ENCODE data around the gene MORN5.
A peak's percentile ranks its signal among the peaks of the same experiment; 100 is the strongest.

The MORN5 gene

GRCh38 chr9:122122903-122123632 lies 36.6 kb upstream of the MORN5 start:
- DNase-seq, result peak in 41 of 42 donors; percentile 57 to 93 (median 82)
- intact Hi-C loops (cut with DNase I), result loop anchor here (10.0 kb wide), 1 partner anchor 692 kb away; no protein-coding TSS in a partner anchor

DNA sequence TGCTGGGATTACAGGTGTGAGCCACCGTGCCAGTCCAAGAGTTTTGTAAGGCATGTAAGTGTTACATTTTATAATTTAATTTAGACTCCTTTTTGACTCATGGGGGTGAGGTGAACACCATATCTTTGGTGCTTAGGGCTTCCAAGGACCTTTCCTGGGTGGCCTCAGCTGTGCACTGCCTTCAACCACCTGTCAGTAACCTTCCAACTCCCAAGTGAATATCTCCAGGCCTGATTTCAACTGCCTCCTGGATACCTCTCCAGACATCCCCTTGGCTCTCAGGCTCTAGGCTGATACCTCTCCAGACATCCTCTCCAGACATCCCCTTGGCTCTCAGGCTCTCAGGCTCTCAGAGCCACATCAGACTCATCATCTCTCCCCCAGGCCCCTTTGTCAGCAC lies 35.7 kb upstream of the MORN5 start:
- intact Hi-C loops (cut with DNase I), result loop anchor here (2.0 to 10.0 kb wide), 3 partner anchors 25 to 691 kb away; no protein-coding TSS in a partner anchor
- DNase-seq, result peak in 1 of 42 donors; percentile 0

- no peak for DNase-seq
- intact Hi-C loops (cut with DNase I), result loop anchor here (2.0 to 10.0 kb wide), 3 partner anchors 26 to 690 kb away; no protein-coding TSS in a partner anchor
Observed at GRCh38 chr9:122124528-122124927, 35.2 kb upstream of the MORN5 start.

DNA sequence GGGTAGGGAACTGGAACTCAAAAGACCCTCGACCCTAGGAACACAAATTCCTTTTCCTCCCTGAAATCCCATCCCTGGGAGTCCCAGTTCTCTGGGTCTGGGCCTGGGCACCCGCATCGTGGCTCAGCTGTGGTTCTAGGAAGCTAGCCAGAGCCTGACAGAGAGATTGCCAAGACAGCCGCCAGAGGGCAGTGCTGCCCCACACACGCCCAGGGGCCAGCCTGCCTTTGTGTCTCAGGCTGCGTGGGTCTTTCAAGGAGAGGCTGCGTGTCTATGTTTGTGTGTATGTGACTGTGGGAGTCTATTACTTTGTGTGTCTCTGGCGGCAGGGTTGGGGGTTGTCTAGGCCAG lies 34.6 kb upstream of the MORN5 start:
- DNase-seq, result peak; percentile 80 to 95 (median 91)
- intact Hi-C loops (cut with DNase I), result loop anchor here (2.0 to 10.0 kb wide), 3 partner anchors 26 to 690 kb away; no protein-coding TSS in a partner anchor

DNA sequence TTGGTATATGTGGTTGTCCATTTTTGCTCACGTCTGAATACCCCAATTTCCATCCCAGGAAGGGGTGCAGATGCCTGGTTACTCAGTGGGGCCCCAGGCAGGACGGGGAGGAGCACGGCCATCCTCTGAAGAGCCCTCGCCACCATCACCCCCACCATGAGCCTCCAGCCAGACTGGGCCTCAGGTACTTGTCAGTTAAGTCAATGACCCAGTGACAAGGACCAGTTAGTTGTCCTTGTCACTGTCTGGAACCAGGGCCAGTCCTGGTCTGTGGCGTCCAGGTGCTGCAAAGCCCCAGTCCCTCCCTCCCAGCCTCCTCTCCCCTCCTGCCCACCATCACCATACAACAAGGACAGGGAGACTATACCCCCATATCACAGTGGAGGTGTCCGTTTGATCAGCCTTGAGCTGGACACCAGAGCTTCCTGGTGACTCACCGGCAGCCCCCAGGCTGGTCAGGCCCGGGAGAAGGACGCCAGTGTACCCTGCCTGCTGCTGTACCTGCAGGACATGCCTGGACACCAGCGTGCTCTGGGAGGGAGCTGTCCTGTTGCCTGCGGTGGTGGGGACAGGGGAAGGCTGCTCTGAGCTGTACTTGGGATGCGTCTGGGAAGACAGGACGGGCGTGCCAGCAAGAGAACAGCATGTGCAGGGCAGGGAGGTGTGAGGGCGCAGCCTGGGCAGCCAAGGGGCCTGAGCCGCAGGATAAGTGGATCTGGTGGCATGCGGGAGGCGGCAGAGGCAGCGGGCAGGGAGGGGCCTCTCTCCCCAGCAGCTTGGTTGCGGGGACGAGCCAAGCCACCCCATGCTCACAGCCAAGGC lies 34.0 kb upstream of the MORN5 start:
- peak in 5 of 42 donors; percentile 4 to 32 (median 30) for DNase-seq

DNA sequence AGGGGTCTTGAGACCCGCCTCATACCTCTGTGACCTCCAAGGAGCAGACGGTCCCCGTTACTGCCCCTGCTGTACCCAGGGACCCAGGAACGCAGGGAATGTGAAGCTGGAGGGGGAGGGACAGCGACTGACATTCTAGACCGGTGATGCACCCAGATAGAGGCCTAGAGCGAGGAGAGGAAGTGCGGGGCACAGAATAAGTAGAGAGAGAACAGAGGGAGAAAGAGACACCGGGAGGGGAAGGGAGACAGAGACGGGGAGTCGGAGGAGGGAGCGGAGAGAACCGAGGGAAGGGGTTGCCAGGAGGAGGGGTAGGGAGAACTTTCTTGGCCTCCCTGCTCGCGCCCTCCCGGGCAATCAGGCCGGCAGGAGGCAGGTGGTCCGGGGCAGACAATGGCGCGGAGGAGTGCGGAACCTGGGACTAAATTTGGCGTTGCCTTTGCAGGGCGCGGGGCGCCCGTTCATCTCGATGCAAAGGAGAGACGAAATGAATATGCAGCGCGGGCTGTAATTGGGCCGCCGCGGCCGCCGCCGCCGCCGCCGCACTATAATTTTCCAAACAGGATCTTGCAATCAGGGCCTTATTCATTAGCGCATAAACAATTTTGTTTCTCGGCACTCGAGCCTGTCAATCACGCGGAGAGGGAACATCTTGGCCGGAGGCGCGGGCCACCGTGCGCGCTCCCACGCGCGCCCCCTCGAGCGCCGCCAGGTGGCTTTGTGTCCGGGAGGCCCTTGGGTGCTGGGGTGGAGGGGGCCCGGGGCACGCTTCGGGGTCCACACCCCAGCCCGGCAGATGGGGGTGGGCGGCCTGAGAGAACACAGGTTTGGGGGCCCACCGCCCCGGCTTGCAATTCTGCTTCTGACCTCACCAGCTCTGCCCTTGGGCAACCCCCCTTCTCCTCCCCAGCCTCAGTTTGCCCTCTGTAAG lies 33.1 kb upstream of the MORN5 start:
- peak in 25 of 42 donors; percentile 14 to 63 (median 44) for DNase-seq
- intact Hi-C loops (cut with DNase I), result loop anchor here (10.0 kb wide), 1 partner anchor 688 kb away; no protein-coding TSS in a partner anchor

More for the DNA sequence above, 34.0 kb upstream of the MORN5 start:
- intact Hi-C loops (cut with DNase I), result loop anchor here (2.0 to 10.0 kb wide), 3 partner anchors 27 to 689 kb away; no protein-coding TSS in a partner anchor

- intact Hi-C loops (cut with DNase I), result loop anchor here (10.0 kb wide), 1 partner anchor 687 kb away; no protein-coding TSS in a partner anchor
- DNase-seq, result peak; percentile 68 to 96 (median 86)
Observed at GRCh38 chr9:122127396-122127798, 32.3 kb upstream of the MORN5 start.

- intact Hi-C loops (cut with DNase I), result loop anchor here (10.0 kb wide), 1 partner anchor 687 kb away; no protein-coding TSS in a partner anchor
- DNase-seq, result no peak
Observed at GRCh38 chr9:122128007-122128968, 31.4 kb upstream of the MORN5 start.

- intact Hi-C loops (cut with DNase I), result loop anchor here (10.0 kb wide), 1 partner anchor 686 kb away; no protein-coding TSS in a partner anchor
Observed at GRCh38 chr9:122128969-122129343, 30.8 kb upstream of the MORN5 start.

DNA sequence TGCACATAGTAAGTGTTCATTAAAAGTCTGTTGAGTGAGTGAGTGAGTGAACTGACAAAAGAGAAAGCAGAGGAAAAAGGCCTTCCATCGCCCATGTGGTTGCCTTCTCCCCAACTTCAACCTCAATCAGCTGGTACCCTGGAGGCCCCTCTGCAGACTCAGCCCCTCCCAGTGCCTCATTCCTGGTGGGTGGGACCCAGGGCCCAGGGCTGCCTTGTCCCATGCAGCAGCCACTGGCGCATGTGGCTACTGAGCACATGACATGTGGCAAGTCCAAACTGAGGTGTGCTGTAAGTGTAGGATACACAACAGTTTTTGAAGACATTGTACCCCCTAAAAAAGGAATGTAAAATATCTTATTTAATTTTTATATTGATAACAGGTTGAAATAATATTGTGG lies 29.7 kb upstream of the MORN5 start:
- intact Hi-C loops (cut with DNase I), result loop anchor here (10.0 kb wide), 1 partner anchor 685 kb away; no protein-coding TSS in a partner anchor
- DNase-seq, result no peak

More at GRCh38 chr9:122128969-122129343, 30.8 kb upstream of the MORN5 start:
- DNase-seq, result no peak

DNA sequence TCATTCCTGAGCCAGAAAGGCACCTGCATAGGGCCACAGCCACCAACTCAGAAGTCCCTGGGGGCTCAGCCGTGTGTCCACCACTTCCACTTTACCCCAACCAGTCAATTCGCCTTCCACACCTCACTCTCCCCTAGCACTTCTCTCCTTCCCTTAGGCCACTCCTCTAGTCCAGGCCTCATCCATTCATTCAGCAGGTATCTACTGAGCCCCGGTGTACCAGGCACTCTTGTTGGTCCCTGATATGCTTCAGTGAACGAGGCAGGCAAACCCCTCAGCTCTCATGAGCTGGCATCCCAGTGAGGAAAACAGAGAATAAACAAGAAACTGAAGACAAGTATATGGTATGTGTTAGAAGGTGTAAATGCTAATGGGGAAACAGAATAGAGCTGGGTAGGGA lies 28.9 kb upstream of the MORN5 start:
- DNase-seq, result no peak
- intact Hi-C loops (cut with DNase I), result no loop called here

DNA sequence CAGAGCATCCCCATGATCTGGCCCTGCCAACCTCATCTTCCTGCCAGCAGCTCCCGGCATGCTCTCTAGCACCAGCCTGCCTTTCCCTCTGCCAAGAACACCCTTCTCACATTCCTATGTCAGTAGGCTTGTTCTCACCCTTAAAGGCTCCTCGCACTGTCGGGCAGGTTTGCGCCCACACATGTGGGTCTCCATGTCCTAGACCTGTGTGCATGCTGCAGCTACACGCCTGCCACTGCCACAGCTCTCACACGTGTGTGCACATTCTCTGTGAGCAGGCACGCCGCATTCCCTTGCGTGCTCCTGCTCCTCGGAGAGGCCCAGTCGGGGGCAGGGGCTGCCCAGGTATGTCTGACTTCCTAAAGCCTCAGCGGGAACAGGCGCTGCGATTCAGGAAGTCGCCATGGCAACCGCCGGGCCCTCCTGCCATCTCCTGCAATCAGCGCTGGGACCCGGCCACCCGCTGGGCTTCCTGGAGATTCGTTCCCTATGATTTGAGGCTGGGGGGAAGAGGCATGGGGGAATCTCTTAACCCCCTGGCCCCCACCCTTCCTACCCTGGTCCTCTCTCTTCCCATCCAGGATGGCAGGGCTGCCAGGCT lies 28.2 kb upstream of the MORN5 start:
- DNase-seq, result peak in 4 of 42 donors; percentile 6 to 41 (median 22)
- intact Hi-C loops (cut with DNase I), result no loop called here

DNA sequence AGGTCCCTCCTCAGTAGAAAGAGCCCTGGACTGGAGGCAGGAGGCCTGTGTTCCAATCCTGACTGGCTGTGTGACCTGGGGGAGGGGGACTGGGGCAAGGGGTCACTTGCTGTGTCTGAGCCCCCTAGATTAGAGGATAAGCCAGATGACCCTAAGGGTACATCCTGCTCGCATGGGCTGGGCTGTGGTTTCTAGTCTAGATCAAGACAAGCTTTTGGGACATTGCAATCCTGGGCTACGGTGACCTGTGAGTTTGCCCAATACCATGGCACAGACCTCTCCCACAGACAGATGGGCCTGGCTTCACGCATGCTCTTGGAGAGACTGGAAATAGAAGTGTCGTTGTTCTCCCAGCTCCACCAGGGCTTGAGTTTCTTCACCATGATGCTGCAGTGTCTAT lies 27.2 kb upstream of the MORN5 start:
- intact Hi-C loops (cut with DNase I), result no loop called here
- no peak for DNase-seq

DNA sequence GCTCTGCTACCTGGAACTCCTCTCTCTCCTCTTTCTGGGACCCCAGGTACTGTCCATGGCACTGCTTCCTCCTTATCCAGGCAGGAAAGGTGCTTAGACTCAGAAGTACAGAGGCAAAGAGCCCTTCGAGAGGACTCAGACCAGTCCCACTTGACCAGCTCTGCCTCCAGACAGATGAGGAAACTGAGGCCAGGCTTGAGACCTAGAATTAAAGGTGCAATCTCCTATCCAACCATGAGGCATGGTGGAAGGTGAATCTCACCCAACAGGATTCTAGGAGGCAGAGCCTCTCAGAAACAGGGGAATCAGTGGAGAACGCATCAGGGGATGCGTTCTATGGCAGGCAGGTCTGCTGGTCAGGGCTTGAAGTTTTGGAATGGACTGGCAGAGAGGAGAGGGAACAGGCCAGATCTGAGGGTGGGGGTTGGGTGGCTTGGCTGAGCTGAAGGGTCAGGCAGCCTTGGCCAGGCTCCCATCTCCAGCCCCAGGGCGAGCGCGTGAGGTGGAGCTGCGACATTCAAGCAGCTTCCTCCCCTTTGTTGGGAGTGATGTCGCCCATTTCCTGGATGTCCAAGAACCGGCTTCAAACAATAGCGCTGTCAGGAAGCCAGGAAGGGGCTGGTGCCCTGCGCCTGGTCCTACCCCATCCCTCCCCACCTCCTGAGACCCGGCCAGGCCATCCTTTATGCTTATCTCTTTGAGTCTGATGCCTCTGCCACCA lies 26.3 kb upstream of the MORN5 start:
- no peak for DNase-seq
- intact Hi-C loops (cut with DNase I), result no loop called here

- intact Hi-C loops (cut with DNase I), result no loop called here
- peak in 1 of 42 donors; percentile 12 for DNase-seq
Observed at GRCh38 chr9:122133984-122134535, 25.6 kb upstream of the MORN5 start.
